Measurements from ENCODE around the gene APMAP. TPM values are rescaled to one million over a fixed set of nuclear protein-coding genes. Genes with fewer than 3 reads are reported as not detected.

Gene APMAP
- total and polyA plus RNA-seq, 2 of the 13 experiments (the other 11 are each of a cell fraction or from before 2014, with no cell fraction given): 168 to 214 TPM

DNA sequence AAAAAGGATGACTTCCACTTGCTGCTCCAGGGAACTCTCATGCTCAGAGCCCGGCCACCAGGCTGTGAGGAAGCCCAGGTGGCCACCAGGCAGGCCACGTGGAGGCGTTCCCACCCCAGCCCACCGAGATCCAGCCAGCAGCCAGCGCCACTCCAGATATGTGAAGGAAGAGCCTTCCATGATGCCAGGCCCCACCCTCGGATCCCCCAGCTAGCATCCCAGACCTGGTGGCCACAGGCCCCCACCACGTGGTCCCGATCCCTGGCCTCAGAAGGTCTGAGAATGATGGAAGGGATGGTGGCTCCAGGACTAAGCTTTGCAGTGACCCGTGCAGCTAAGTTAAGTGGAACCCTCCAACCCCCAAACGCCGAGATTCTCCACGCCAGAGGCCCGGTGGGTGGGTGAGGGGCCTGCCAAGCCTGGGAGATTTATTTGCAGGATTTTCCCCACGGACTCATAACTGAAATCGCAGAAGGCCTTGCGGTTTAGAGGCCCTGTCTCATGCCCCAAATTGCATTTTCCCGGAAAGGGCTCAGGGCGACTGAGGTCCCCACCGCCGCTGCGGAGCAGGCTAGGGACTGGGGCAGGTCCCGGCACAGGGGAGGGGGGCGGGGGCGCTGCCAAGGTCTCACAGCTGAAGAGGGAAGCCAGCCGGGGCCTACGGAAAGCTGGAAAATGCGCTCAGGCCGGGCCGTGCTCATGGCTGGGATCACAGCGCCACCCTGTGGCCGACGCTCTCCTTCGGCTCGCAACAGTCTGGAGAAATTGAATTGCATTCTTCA lies 74.6 kb downstream of the APMAP start (continued):
- TF ChIP-seq CC2D1A (CRISPR knock-in tag; IDR thresholded peaks at IDR 0.05) (no peak), ZNF124 (CRISPR knock-in tag; IDR thresholded peaks at IDR 0.05) (0 out of 2 replicates have a peak, but pooled peaks have one; percentile 38), KAT2B (IDR thresholded peaks at IDR 0.05; ENCODE audit: borderline replicate concordance, low read depth, low read length) (no peak), ZNF256 (CRISPR knock-in tag; conservative IDR thresholded peaks at IDR 0.05) (no peak), DMAP1 (CRISPR knock-in tag; IDR thresholded peaks at IDR 0.05) (no peak), IKZF4 (CRISPR knock-in tag; IDR thresholded peaks at IDR 0.05; ENCODE audit: borderline replicate concordance, low read depth, not compliant biosample characterization) (no peak), STAG1 (CRISPR knock-in tag; IDR thresholded peaks at IDR 0.05) (peak; percentile 97), YY1 (IDR thresholded peaks at IDR 0.05; ENCODE audit: insufficient read depth, insufficient replicate concordance, low read depth, low read length) (peak; percentile 21)
- TF ChIP-seq, protein P1, sequence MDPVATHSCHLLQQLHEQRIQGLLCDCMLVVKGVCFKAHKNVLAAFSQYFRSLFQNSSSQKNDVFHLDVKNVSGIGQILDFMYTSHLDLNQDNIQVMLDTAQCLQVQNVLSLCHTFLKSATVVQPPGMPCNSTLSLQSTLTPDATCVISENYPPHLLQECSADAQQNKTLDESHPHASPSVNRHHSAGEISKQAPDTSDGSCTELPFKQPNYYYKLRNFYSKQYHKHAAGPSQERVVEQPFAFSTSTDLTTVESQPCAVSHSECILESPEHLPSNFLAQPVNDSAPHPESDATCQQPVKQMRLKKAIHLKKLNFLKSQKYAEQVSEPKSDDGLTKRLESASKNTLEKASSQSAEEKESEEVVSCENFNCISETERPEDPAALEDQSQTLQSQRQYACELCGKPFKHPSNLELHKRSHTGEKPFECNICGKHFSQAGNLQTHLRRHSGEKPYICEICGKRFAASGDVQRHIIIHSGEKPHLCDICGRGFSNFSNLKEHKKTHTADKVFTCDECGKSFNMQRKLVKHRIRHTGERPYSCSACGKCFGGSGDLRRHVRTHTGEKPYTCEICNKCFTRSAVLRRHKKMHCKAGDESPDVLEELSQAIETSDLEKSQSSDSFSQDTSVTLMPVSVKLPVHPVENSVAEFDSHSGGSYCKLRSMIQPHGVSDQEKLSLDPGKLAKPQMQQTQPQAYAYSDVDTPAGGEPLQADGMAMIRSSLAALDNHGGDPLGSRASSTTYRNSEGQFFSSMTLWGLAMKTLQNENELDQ (CRISPR knock-in tag; IDR thresholded peaks at IDR 0.05; ENCODE audit: borderline replicate concordance): no peak
- TF ChIP-seq, protein P2, sequence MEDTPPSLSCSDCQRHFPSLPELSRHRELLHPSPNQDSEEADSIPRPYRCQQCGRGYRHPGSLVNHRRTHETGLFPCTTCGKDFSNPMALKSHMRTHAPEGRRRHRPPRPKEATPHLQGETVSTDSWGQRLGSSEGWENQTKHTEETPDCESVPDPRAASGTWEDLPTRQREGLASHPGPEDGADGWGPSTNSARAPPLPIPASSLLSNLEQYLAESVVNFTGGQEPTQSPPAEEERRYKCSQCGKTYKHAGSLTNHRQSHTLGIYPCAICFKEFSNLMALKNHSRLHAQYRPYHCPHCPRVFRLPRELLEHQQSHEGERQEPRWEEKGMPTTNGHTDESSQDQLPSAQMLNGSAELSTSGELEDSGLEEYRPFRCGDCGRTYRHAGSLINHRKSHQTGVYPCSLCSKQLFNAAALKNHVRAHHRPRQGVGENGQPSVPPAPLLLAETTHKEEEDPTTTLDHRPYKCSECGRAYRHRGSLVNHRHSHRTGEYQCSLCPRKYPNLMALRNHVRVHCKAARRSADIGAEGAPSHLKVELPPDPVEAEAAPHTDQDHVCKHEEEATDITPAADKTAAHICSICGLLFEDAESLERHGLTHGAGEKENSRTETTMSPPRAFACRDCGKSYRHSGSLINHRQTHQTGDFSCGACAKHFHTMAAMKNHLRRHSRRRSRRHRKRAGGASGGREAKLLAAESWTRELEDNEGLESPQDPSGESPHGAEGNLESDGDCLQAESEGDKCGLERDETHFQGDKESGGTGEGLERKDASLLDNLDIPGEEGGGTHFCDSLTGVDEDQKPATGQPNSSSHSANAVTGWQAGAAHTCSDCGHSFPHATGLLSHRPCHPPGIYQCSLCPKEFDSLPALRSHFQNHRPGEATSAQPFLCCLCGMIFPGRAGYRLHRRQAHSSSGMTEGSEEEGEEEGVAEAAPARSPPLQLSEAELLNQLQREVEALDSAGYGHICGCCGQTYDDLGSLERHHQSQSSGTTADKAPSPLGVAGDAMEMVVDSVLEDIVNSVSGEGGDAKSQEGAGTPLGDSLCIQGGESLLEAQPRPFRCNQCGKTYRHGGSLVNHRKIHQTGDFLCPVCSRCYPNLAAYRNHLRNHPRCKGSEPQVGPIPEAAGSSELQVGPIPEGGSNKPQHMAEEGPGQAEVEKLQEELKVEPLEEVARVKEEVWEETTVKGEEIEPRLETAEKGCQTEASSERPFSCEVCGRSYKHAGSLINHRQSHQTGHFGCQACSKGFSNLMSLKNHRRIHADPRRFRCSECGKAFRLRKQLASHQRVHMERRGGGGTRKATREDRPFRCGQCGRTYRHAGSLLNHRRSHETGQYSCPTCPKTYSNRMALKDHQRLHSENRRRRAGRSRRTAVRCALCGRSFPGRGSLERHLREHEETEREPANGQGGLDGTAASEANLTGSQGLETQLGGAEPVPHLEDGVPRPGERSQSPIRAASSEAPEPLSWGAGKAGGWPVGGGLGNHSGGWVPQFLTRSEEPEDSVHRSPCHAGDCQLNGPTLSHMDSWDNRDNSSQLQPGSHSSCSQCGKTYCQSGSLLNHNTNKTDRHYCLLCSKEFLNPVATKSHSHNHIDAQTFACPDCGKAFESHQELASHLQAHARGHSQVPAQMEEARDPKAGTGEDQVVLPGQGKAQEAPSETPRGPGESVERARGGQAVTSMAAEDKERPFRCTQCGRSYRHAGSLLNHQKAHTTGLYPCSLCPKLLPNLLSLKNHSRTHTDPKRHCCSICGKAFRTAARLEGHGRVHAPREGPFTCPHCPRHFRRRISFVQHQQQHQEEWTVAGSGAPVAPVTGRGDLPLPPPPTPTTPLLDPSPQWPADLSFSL (CRISPR knock-in tag; IDR thresholded peaks at IDR 0.05): no peak
- TF ChIP-seq, protein P3, sequence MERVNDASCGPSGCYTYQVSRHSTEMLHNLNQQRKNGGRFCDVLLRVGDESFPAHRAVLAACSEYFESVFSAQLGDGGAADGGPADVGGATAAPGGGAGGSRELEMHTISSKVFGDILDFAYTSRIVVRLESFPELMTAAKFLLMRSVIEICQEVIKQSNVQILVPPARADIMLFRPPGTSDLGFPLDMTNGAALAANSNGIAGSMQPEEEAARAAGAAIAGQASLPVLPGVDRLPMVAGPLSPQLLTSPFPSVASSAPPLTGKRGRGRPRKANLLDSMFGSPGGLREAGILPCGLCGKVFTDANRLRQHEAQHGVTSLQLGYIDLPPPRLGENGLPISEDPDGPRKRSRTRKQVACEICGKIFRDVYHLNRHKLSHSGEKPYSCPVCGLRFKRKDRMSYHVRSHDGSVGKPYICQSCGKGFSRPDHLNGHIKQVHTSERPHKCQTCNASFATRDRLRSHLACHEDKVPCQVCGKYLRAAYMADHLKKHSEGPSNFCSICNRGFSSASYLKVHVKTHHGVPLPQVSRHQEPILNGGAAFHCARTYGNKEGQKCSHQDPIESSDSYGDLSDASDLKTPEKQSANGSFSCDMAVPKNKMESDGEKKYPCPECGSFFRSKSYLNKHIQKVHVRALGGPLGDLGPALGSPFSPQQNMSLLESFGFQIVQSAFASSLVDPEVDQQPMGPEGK (CRISPR knock-in tag; IDR thresholded peaks at IDR 0.05): peak; percentile 59
- TF ChIP-seq, protein P4, sequence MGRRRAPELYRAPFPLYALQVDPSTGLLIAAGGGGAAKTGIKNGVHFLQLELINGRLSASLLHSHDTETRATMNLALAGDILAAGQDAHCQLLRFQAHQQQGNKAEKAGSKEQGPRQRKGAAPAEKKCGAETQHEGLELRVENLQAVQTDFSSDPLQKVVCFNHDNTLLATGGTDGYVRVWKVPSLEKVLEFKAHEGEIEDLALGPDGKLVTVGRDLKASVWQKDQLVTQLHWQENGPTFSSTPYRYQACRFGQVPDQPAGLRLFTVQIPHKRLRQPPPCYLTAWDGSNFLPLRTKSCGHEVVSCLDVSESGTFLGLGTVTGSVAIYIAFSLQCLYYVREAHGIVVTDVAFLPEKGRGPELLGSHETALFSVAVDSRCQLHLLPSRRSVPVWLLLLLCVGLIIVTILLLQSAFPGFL (CRISPR knock-in tag; IDR thresholded peaks at IDR 0.05): no peak
- TF ChIP-seq, protein P5, sequence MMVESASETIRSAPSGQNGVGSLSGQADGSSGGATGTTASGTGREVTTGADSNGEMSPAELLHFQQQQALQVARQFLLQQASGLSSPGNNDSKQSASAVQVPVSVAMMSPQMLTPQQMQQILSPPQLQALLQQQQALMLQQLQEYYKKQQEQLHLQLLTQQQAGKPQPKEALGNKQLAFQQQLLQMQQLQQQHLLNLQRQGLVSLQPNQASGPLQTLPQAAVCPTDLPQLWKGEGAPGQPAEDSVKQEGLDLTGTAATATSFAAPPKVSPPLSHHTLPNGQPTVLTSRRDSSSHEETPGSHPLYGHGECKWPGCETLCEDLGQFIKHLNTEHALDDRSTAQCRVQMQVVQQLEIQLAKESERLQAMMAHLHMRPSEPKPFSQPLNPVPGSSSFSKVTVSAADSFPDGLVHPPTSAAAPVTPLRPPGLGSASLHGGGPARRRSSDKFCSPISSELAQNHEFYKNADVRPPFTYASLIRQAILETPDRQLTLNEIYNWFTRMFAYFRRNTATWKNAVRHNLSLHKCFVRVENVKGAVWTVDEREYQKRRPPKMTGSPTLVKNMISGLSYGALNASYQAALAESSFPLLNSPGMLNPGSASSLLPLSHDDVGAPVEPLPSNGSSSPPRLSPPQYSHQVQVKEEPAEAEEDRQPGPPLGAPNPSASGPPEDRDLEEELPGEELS (CRISPR knock-in tag; IDR thresholded peaks at IDR 0.05): no peak

All from HepG2 (cell line).